AG09319 (cell line): ENCODE results near the gene TPCN1.

Experiments used
- DNase-seq: peaks from one replicate; pipeline ENCODE4 v3.0.0-alpha.2; 2010; ENCODE audit warnings: low read depth; ENCODE audit errors: extremely low read depth
- CTCF ChIP-seq: IDR thresholded peaks from 2 replicates; pipeline ENCODE4 v1.5.1; 2011; ENCODE audit warnings: low read depth, mild to moderate bottlenecking, inconsistent platforms, low read length, moderate library complexity

The TPCN1 gene

GRCh38 chr12:113298861-113299545 is 77.7 kb downstream of the TPCN1 start:
- no peak for DNase-seq
- TF ChIP-seq CTCF = no peak

GRCh38 chr12:113299619-113300237 is 78.5 kb downstream of the TPCN1 start:
- TF ChIP-seq CTCF = no peak
- peak; percentile 36 for DNase-seq

GRCh38 chr12:113301811-113302210 is 80.5 kb downstream of the TPCN1 start:
- DNase-seq = no peak
- TF ChIP-seq CTCF = no peak

GRCh38 chr12:113302466-113302865 is 81.2 kb downstream of the TPCN1 start:
- no peak for DNase-seq

GRCh38 chr12:113302886-113303640 is 81.8 kb downstream of the TPCN1 start:
- no peak for DNase-seq
- no peak for TF ChIP-seq CTCF

More at GRCh38 chr12:113302466-113302865, 81.2 kb downstream of the TPCN1 start:
- TF ChIP-seq CTCF = no peak

- no peak for TF ChIP-seq CTCF
- DNase-seq = no peak
Measured at GRCh38 chr12:113305281-113305856, 84.1 kb downstream of the TPCN1 start.
